IPS DF 6.9 (cell line): ENCODE data around the gene CRIM1.

Experiments
- DNase-seq: peaks from one replicate; pipeline ENCODE4 v3.0.0-alpha.2; 2013; ENCODE audit warnings: low read depth, low spot score
- H3K27ac ChIP-seq: one replicate; pipeline ENCODE4 v1.5.1; 2013; ENCODE audit warnings: low read length, control low read depth
- H3K27me3 ChIP-seq: 2 replicates; pipeline ENCODE4 v1.6.1; 2013; ENCODE audit warnings: mild to moderate bottlenecking, low read length; ENCODE audit not compliant: control insufficient read depth, insufficient read depth
- H3K36me3 ChIP-seq: 2 replicates; pipeline ENCODE4 v1.6.1; 2013; ENCODE audit warnings: low read length; ENCODE audit not compliant: control insufficient read depth, insufficient read depth
- H3K4me1 ChIP-seq: 2 replicates; pipeline ENCODE4 v1.6.1; 2013; ENCODE audit warnings: low read length; ENCODE audit not compliant: control insufficient read depth, insufficient read depth
- H3K4me3 ChIP-seq: 2 replicates; pipeline ENCODE4 v1.5.1; 2013; ENCODE audit warnings: mild to moderate bottlenecking, low read length
- H3K9me3 ChIP-seq: 2 replicates; pipeline ENCODE4 v1.6.1; 2013; ENCODE audit warnings: low read length, inconsistent platforms; ENCODE audit not compliant: control insufficient read depth, insufficient read depth
- WGBS: extraction: QIAGEN DNeasy Blood & Tissue Kit; methylation state at CpG from one replicate; pipeline ENCODE4 v1.1.7; 2013; ENCODE audit warnings: mixed read lengths, missing lambda C conversion rate; ENCODE audit not compliant: insufficient read length, insufficient coverage; 5-methylcytosine and 5-hydroxymethylcytosine counted together

The CRIM1 gene

GRCh38 chr2:36452260-36452659 is 96.7 kb downstream of the CRIM1 start:
- no peak for DNase-seq
- no peaks in the 10 kb centered on the region for H3K27me3 ChIP-seq
- H3K4me1 ChIP-seq: no peaks in the 10 kb centered on the region
- H3K36me3 ChIP-seq: peaks cover 4% of the 10 kb centered on the region; the same call in 1 of the 2 replicates
- no peaks in the 10 kb centered on the region for H3K9me3 ChIP-seq
- no peak overlapping the region for H3K4me3 ChIP-seq
- WGBS: no CpG with 5 or more reads among the region's 3 CpGs
- H3K27ac ChIP-seq: no peak overlapping the region

GRCh38 chr2:36453652-36454051 is 98.1 kb downstream of the CRIM1 start:
- DNase-seq: no peak
- no peak overlapping the region for H3K4me3 ChIP-seq
- WGBS: no CpG with 5 or more reads among the region's 3 CpGs
- no peak overlapping the region for H3K27ac ChIP-seq
- no peaks in the 10 kb centered on the region for H3K9me3 ChIP-seq
- peaks cover 2% of the 10 kb centered on the region; the same call in 1 of the 2 replicates for H3K36me3 ChIP-seq
- no peaks in the 10 kb centered on the region for H3K27me3 ChIP-seq
- H3K4me1 ChIP-seq: 0 out of 2 replicates have a peak, but pooled peaks cover 2% of the 10 kb centered on the region

- Histone ChIP-seq H3K4me1 (peaks cover 6% of the 10 kb centered on the region; the same call in 1 of the 2 replicates), H3K27ac (no peak overlapping the region), H3K4me3 (no peak overlapping the region), H3K27me3 (no peaks in the 10 kb centered on the region), H3K36me3 (no peaks in the 10 kb centered on the region), H3K9me3 (no peaks in the 10 kb centered on the region)
- DNase-seq: no peak
- WGBS: no CpG with 5 or more reads among the region's 4 CpGs
Measured at GRCh38 chr2:36455011-36455410, 99.4 kb downstream of the CRIM1 start.

- Histone ChIP-seq H3K9me3 (no peaks in the 10 kb centered on the region), H3K4me1 (peaks cover 8% of the 10 kb centered on the region; the same call in 1 of the 2 replicates), H3K27ac (no peak overlapping the region), H3K27me3 (no peaks in the 10 kb centered on the region), H3K36me3 (no peaks in the 10 kb centered on the region), H3K4me3 (no peak overlapping the region)
- no peak for DNase-seq
- WGBS: 100% methylated on average over 1 of the region's 4 CpGs
Measured at GRCh38 chr2:36455788-36456187, 100.2 kb downstream of the CRIM1 start.

- Histone ChIP-seq H3K27me3 (no peaks in the 10 kb centered on the region), H3K4me1 (peaks cover 8% of the 10 kb centered on the region; the same call in 1 of the 2 replicates), H3K27ac (no peak overlapping the region), H3K36me3 (no peaks in the 10 kb centered on the region), H3K4me3 (no peak overlapping the region), H3K9me3 (no peaks in the 10 kb centered on the region)
- DNase-seq: no peak
- WGBS: no CpG with 5 or more reads among the region's 17 CpGs
Measured at GRCh38 chr2:36456227-36457175, 100.9 kb downstream of the CRIM1 start.

GRCh38 chr2:36458106-36458505 is 102.5 kb downstream of the CRIM1 start:
- no peaks in the 10 kb centered on the region for H3K9me3 ChIP-seq
- peaks cover 11% of the 10 kb centered on the region; the same call in 1 of the 2 replicates for H3K4me1 ChIP-seq
- no peak overlapping the region for H3K27ac ChIP-seq
- DNase-seq: no peak
- no peaks in the 10 kb centered on the region for H3K27me3 ChIP-seq
- H3K4me3 ChIP-seq: no peak overlapping the region
- no peaks in the 10 kb centered on the region for H3K36me3 ChIP-seq
- no CpG with 5 or more reads among the region's 5 CpGs for WGBS

- Histone ChIP-seq H3K4me1 (peaks cover 11% of the 10 kb centered on the region; the same call in 1 of the 2 replicates), H3K27ac (no peak overlapping the region), H3K4me3 (no peak overlapping the region), H3K36me3 (no peaks in the 10 kb centered on the region), H3K9me3 (no peaks in the 10 kb centered on the region), H3K27me3 (no peaks in the 10 kb centered on the region)
- DNase-seq: peak; percentile 66
- no CpG with 5 or more reads among the region's 2 CpGs for WGBS
Measured at GRCh38 chr2:36459725-36460137, 104.2 kb downstream of the CRIM1 start.

- WGBS: no CpG with 5 or more reads among the region's 4 CpGs
- Histone ChIP-seq H3K9me3 (no peaks in the 10 kb centered on the region), H3K36me3 (no peaks in the 10 kb centered on the region), H3K27me3 (no peaks in the 10 kb centered on the region), H3K4me3 (no peak overlapping the region), H3K27ac (peak overlapping the region; percentile 25), H3K4me1 (peaks cover 11% of the 10 kb centered on the region; the same call in 1 of the 2 replicates)
- DNase-seq: peak; percentile 47
Measured at GRCh38 chr2:36461039-36461681, 105.6 kb downstream of the CRIM1 start.

- peak overlapping the region; percentile 11 for H3K27ac ChIP-seq
Measured at GRCh38 chr2:36462311-36462935, 106.8 kb downstream of the CRIM1 start.

GRCh38 chr2:36463365-36463764 is 107.8 kb downstream of the CRIM1 start:
- WGBS: no CpG with 5 or more reads among the region's 7 CpGs
- Histone ChIP-seq H3K27ac (no peak overlapping the region), H3K4me3 (no peak overlapping the region), H3K4me1 (peaks cover 11% of the 10 kb centered on the region; the same call in 1 of the 2 replicates), H3K9me3 (no peaks in the 10 kb centered on the region), H3K27me3 (no peaks in the 10 kb centered on the region), H3K36me3 (no peaks in the 10 kb centered on the region)
- no peak for DNase-seq

More at GRCh38 chr2:36462311-36462935, 106.8 kb downstream of the CRIM1 start:
- Histone ChIP-seq H3K4me1 (peaks cover 11% of the 10 kb centered on the region; the same call in 1 of the 2 replicates), H3K27me3 (no peaks in the 10 kb centered on the region), H3K36me3 (no peaks in the 10 kb centered on the region), H3K9me3 (no peaks in the 10 kb centered on the region), H3K4me3 (no peak overlapping the region)
- WGBS: no CpG with 5 or more reads among the region's 6 CpGs
- no peak for DNase-seq
